ENCODE results near the gene PHLDB1. TPM values are rescaled to one million over a fixed set of nuclear protein-coding genes. Genes with fewer than 3 reads are reported as not detected.

The PHLDB1 gene
- total RNA-seq, 4 donors from 2014 or later: 6.7 to 29.8 (median 21.2) TPM

DNA sequence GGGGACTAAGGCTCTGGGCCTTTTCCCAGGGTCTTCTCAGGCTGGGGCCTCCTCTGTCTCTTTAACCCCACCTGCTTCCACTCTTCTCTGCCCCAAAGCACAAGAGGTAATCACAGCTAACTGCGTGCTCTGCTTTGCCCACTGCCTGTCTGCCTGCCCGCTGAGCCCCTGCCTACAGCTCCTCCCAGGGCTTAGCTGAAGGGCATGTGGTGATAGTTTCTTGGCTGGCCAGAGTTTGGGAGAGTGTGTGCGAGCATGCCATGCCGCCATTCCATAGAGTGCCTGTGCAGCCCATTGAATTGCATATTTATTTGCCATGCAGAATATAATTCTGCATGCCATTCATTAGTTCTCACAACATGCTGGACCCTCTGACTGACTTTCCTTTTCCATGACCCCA is 32.5 kb downstream of the PHLDB1 start:
- no peaks in the 10 kb centered on the region for H3K9me3 ChIP-seq
- TF ChIP-seq CTCF (IDR thresholded peaks at IDR 0.05) (no peak), POLR2A (IDR thresholded peaks at IDR 0.05) (no peak)
- peak overlapping the region in 2 of 4 donors; percentile 21 to 39 for H3K27ac ChIP-seq
- H3K36me3 ChIP-seq: peaks cover 0 to 90% (median 3%) of the 10 kb centered on the region in 3 donors
- WGBS, 2 donors: 65% methylated on average over 4 of the region's 4 CpGs; no CpG with 5 or more reads in 1 of the 2 donors
- intact Hi-C loops (cut with DNase I): no loop called here
- no peaks in the 10 kb centered on the region for H3K27me3 ChIP-seq
- no peak for DNase-seq
- peaks cover 5 to 42% (median 11%) of the 10 kb centered on the region in 3 donors for H3K4me1 ChIP-seq
- H3K4me3 ChIP-seq: no peak overlapping the region

DNA sequence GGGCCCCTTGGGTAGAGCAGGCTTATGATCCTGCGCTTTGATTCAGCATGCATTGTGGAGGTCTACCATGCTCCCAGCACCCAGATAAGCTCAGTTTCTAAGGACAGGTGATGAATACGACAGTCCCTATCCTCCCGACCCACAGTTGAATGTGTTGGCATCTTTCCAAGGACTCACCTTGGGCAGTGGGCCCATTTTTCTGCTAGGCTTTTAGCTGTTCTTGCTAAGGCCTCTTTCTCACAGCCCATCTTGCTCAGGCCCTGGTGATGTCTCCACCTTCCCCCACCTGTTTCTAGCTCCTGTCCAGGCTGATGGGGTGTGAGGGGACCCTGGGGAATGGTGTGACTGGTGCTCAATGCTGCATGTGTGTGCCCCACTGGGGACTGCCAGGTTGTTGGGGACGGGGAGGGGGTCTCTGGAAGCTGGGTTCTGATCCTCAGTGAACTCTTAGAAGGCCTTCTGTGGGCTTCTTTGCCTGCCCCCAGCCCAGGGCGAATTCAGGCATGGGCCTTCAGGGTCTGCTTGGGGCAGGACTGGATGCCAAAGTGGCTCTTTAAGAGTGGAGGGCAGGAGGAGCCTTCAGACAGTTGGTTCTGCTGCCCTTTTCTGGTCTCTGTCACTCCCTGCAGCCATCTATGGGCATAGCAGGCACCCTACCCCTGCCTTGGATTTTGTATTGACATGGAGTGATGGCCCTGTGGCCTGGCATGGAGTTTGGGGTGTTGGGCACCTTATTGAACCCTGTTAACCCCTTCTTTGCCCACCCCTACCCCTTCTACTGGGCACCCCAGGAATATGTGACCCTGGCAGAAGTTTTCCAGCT is 33.1 kb downstream of the PHLDB1 start:
- no peak for DNase-seq
- intact Hi-C loops (cut with DNase I): no loop called here
- Histone ChIP-seq H3K27me3 (no peaks in the 10 kb centered on the region), H3K27ac (no peak overlapping the region), H3K4me3 (no peak overlapping the region), H3K36me3 (peaks cover 0 to 96% (median 3%) of the 10 kb centered on the region in 3 donors), H3K4me1 (peaks cover 0 to 36% (median 8%) of the 10 kb centered on the region in 3 donors), H3K9me3 (no peaks in the 10 kb centered on the region)
- 53 to 80% methylated on average over 2 of the region's 5 CpGs for WGBS, 2 donors
- TF ChIP-seq CTCF (IDR thresholded peaks at IDR 0.05) (peak in 2 of 6 experiments; percentile 6 to 15), POLR2A (IDR thresholded peaks at IDR 0.05) (no peak)

DNA sequence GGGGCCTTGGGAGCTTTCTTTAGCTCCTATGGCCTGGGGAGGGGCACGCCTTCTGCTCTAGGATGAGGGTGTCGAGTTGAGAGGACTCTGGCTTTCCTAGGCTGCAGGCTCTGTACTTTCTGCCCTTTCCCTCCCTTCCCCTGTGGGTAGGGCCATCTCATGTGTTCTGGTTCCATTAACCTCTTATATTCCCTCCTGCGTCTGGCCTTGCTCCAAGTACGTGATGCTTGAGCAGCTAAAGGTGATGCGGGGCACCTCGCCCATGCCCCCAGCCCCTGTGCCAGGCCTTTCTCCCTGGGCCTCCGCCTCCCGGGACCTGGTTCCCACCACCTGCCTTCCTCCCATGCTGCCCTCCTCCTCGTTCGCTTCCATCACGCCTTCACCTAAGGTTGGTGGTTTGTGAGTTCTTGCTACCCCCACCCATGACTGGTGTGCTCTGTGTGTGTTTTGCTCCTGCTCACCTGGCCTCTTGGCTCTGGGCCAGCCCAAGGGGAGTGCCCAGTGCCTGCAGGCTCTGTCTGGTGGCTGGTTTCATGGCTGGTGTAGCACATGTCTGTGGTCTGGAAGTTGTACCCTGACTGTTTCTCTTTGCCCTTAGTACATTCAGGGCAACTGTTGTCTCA is 34.1 kb downstream of the PHLDB1 start:
- H3K27ac ChIP-seq: no peak overlapping the region
- H3K9me3 ChIP-seq: no peaks in the 10 kb centered on the region
- H3K4me1 ChIP-seq: peaks cover 0 to 26% (median 3%) of the 10 kb centered on the region in 3 donors
- peaks cover 0 to 98% (median 3%) of the 10 kb centered on the region in 3 donors for H3K36me3 ChIP-seq
- no peak for DNase-seq
- 76 to 78% methylated on average over 9 to 11 of the region's 11 CpGs for WGBS, 2 donors
- intact Hi-C loops (cut with DNase I): no loop called here
- H3K4me3 ChIP-seq: no peak overlapping the region
- TF ChIP-seq POLR2A (IDR thresholded peaks at IDR 0.05) (no peak), CTCF (IDR thresholded peaks at IDR 0.05) (no peak)
- H3K27me3 ChIP-seq: no peaks in the 10 kb centered on the region

- Histone ChIP-seq H3K27ac (no peak overlapping the region), H3K4me3 (no peak overlapping the region), H3K9me3 (no peaks in the 10 kb centered on the region), H3K4me1 (peaks cover 0 to 16% (median 3%) of the 10 kb centered on the region in 3 donors), H3K36me3 (peaks cover 0 to 100% (median 3%) of the 10 kb centered on the region in 3 donors), H3K27me3 (no peaks in the 10 kb centered on the region)
- intact Hi-C loops (cut with DNase I): no loop called here
- no peak for TF ChIP-seq CTCF (IDR thresholded peaks at IDR 0.05)
- no peak for TF ChIP-seq POLR2A (IDR thresholded peaks at IDR 0.05)
- WGBS, 2 donors: 67 to 73% methylated on average over 1 to 3 of the region's 11 CpGs
- no peak for DNase-seq
Measured at GRCh38 chr11:118643142-118643994, 36.0 kb downstream of the PHLDB1 start.

Data from esophagus squamous epithelium (tissue), 5 donors.